ENCODE measurements around the gene EIF5. TPM values are rescaled to one million over a fixed set of nuclear protein-coding genes. Genes with fewer than 3 reads are reported as not detected.

Gene EIF5
- total and polyA plus RNA-seq, 2 of the 4 experiments (the other 2 are of a cell fraction), result 181 to 241 TPM

- no peak overlapping the region for H4K91ac ChIP-seq (ENCODE audit: insufficient read depth, low read depth, low read length)
- H3K9ac ChIP-seq (ENCODE audit: low read depth, low read length), result no peak overlapping the region
- H3K27ac ChIP-seq (ENCODE audit: insufficient read depth, low read length), result no peak overlapping the region
- H2AK5ac ChIP-seq (ENCODE audit: low read depth, low read length), result no peak overlapping the region
- peaks cover 2% of the 10 kb centered on the region for H3K36me3 ChIP-seq (ENCODE audit: control insufficient read depth, insufficient read depth, low read length)
- no peak overlapping the region for H4K8ac ChIP-seq (ENCODE audit: low read depth in 2 of 2, low read length in 2 of 2)
- in situ Hi-C loops (cut with MboI; ENCODE audit: low sequenced_read_pairs), result no loop called here
- H3K4me2 ChIP-seq (ENCODE audit: low read depth, low read length), result no peak overlapping the region
- H2AFZ ChIP-seq (replicated peaks; ENCODE audit: low read length, poor library complexity), result no peak overlapping the region
- H4K5ac ChIP-seq (ENCODE audit: low read depth, low read length), result no peak overlapping the region
- dilution Hi-C loops (cut with HindIII; ENCODE audit: low sequenced_read_pairs, unreplicated experiment), result no loop called here
- peaks cover 3% of the 10 kb centered on the region for H3K4me1 ChIP-seq (ENCODE audit: control insufficient read depth, insufficient read depth, low read length)
- no peak overlapping the region for H3K4me3 ChIP-seq (ENCODE audit: insufficient read depth, low read depth, low read length)
- no peak overlapping the region for H3K18ac ChIP-seq (ENCODE audit: low read depth, low read length)
- TF ChIP-seq POLR2A (IDR thresholded peaks at IDR 0.05; ENCODE audit: low read depth, low read length) (no peak), CEBPB (IDR thresholded peaks at IDR 0.05; ENCODE audit: low read depth, low read length) (no peak), RAD21 (IDR thresholded peaks at IDR 0.05; ENCODE audit: low read length) (no peak), SMC3 (IDR thresholded peaks at IDR 0.05; ENCODE audit: low read depth, low read length) (no peak), RCOR1 (IDR thresholded peaks at IDR 0.05; ENCODE audit: insufficient replicate concordance, low read length) (no peak), MAZ (IDR thresholded peaks at IDR 0.05; ENCODE audit: borderline replicate concordance, low read depth, low read length) (no peak), USF2 (IDR thresholded peaks at IDR 0.05; ENCODE audit: low read depth, low read length) (no peak), FOS (IDR thresholded peaks at IDR 0.05; ENCODE audit: low read depth, low read length) (no peak), BHLHE40 (IDR thresholded peaks at IDR 0.05; ENCODE audit: low read depth, low read length) (no peak), RFX5 (IDR thresholded peaks at IDR 0.05; ENCODE audit: low read depth, low read length) (no peak), MAFK (IDR thresholded peaks at IDR 0.05; ENCODE audit: low read depth, low read length) (no peak), MXI1 (IDR thresholded peaks at IDR 0.05; ENCODE audit: borderline replicate concordance, low read depth, low read length) (no peak), CHD1 (IDR thresholded peaks at IDR 0.05; ENCODE audit: low read depth, low read length) (no peak)
- TF ChIP-seq, protein P1, sequence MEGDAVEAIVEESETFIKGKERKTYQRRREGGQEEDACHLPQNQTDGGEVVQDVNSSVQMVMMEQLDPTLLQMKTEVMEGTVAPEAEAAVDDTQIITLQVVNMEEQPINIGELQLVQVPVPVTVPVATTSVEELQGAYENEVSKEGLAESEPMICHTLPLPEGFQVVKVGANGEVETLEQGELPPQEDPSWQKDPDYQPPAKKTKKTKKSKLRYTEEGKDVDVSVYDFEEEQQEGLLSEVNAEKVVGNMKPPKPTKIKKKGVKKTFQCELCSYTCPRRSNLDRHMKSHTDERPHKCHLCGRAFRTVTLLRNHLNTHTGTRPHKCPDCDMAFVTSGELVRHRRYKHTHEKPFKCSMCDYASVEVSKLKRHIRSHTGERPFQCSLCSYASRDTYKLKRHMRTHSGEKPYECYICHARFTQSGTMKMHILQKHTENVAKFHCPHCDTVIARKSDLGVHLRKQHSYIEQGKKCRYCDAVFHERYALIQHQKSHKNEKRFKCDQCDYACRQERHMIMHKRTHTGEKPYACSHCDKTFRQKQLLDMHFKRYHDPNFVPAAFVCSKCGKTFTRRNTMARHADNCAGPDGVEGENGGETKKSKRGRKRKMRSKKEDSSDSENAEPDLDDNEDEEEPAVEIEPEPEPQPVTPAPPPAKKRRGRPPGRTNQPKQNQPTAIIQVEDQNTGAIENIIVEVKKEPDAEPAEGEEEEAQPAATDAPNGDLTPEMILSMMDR (conservative IDR thresholded peaks at IDR 0.05; ENCODE audit: low read depth, low read length), result no peak
- TF ChIP-seq, protein P2, sequence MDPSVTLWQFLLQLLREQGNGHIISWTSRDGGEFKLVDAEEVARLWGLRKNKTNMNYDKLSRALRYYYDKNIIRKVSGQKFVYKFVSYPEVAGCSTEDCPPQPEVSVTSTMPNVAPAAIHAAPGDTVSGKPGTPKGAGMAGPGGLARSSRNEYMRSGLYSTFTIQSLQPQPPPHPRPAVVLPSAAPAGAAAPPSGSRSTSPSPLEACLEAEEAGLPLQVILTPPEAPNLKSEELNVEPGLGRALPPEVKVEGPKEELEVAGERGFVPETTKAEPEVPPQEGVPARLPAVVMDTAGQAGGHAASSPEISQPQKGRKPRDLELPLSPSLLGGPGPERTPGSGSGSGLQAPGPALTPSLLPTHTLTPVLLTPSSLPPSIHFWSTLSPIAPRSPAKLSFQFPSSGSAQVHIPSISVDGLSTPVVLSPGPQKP (IDR thresholded peaks at IDR 0.05; ENCODE audit: borderline replicate concordance, low read depth, low read length), result no peak
- peaks cover 12% of the 10 kb centered on the region for H4K20me1 ChIP-seq (ENCODE audit: insufficient read depth, low read length)
- intact Hi-C loops (cut with micrococcal nuclease), result no loop called here
- no peak for ATAC-seq (ENCODE audit: low read depth)
- no peak overlapping the region for H3K23ac ChIP-seq (ENCODE audit: low read depth, low read length)
- H3K56ac ChIP-seq (ENCODE audit: extremely low read depth, insufficient read depth, low read length), result no peak overlapping the region
- H2BK120ac ChIP-seq (ENCODE audit: low read depth, low read length), result no peak overlapping the region
- DNase-seq, result no peak
- no peak overlapping the region for H2BK5ac ChIP-seq (ENCODE audit: low read depth, low read length, poor library complexity, severe bottlenecking)
- peaks cover 3% of the 10 kb centered on the region; the same call in 1 of the 2 replicates for H3K9me1 ChIP-seq (ENCODE audit: insufficient read depth, low read length)
- no peaks in the 10 kb centered on the region for H3K9me3 ChIP-seq (ENCODE audit: control insufficient read depth, insufficient read depth, low read length)
- CTCF ChIA-PET, result no interaction called here
- WGBS, 2 experiments (ENCODE audit: extremely low coverage in 2 of 2, insufficient read length in 1 of 2), result no CpG with 5 or more reads among the region's 2 CpGs
- POLR2A ChIA-PET (ENCODE audit: unreplicated experiment), result no interaction called here
- H2AK9ac ChIP-seq (replicated peaks; ENCODE audit: low read depth, low read length, poor library complexity), result no peak overlapping the region
- no peak overlapping the region for H3K14ac ChIP-seq (replicated peaks; ENCODE audit: low read depth, low read length)
- H3K4ac ChIP-seq (ENCODE audit: low read depth, low read length), result no peak overlapping the region
- no TSS peak for BruUV-seq (replicated peaks)
- peaks cover 2% of the 10 kb centered on the region for H3K27me3 ChIP-seq (ENCODE audit: control insufficient read depth, insufficient read depth, low read length)
- H2BK20ac ChIP-seq (ENCODE audit: low read depth, low read length), result no peak overlapping the region
- H3K79me1 ChIP-seq (ENCODE audit: low read depth in 1 of 2, low read length in 2 of 2), result peaks cover 6 to 24% of the 10 kb centered on the region in 2 experiments
- H2BK15ac ChIP-seq (ENCODE audit: low read depth, low read length), result no peak overlapping the region
Measured at GRCh38 chr14:103330536-103330935, 3.5 kb upstream of the EIF5 start.
